A549 (cell line): ENCODE data around the gene CTDSPL. TPM values are rescaled to one million over a fixed set of nuclear protein-coding genes. Genes with fewer than 3 reads are reported as not detected.

Experiments used
- ATAC-seq, 2 experiments: fragments of 200-7000 bp in 1 of 2; fragments of >200 bp in 1 of 2; cut with Nextera tagmentation in 1 of 2; cut with Tn5 transposase in 1 of 2; 3 replicates each; pipeline versions ENCODE4 v1.8.0 to v1.9.1; 2018 to 2020; ENCODE audit warnings: mild to moderate bottlenecking in 1 of 2, moderate library complexity in 1 of 2
- CTCF ChIA-PET: fragments of 300-600 bp; sonication (Branson Sonifier 250); formaldehyde crosslinking; extraction: SDS; loops from one replicate; lab custom pipeline; 2021; ENCODE audit warnings: antibody characterized with exemption, inconsistent platforms; lab: Yijun Ruan, JAX
- POLR2A ChIA-PET: fragments of 350-600 bp; formaldehyde crosslinking; extraction: SDS; loops from one replicate; lab custom pipeline; 2021; ENCODE audit warnings: antibody characterized with exemption, inconsistent platforms; lab: Yijun Ruan, JAX
- DNase-seq, 2 experiments: peaks; one replicate each; pipeline versions ENCODE4 v3.0.0 to v3.0.0-alpha.2; 2011 to 2016; ENCODE audit warnings: low read depth in 1 of 2, low spot score in 1 of 2
- FAIRE-seq: peaks from 2 replicates; lab custom pipeline; 2011; peaks lifted over from hg19 to GRCh38; lab: Jason Lieb, UNC
- H3K27ac ChIP-seq, 2 experiments: fragments of >200 bp; sonication (Bioruptor Twin); formaldehyde crosslinking; 3 replicates each; pipeline ENCODE4 v1.5.1; 2016 to 2017
- H3K4me1 ChIP-seq: fragments of >200 bp; sonication (Bioruptor Twin); formaldehyde crosslinking; 3 replicates; pipeline ENCODE4 v1.6.1; 2016
- H3K4me2 ChIP-seq: fragments of >200 bp; sonication (Bioruptor Twin); formaldehyde crosslinking; 3 replicates; pipeline ENCODE4 v1.6.1; 2016
- H3K4me3 ChIP-seq: fragments of >200 bp; sonication (Bioruptor Twin); formaldehyde crosslinking; 3 replicates; pipeline ENCODE4 v1.5.1; 2016
- H3K9me3 ChIP-seq: fragments of >200 bp; sonication (Bioruptor Twin); formaldehyde crosslinking; 3 replicates; pipeline ENCODE4 v1.6.1; 2016
- BHLHE40 ChIP-seq: IDR thresholded peaks from 2 replicates; pipeline ENCODE4 v1.6.1; 2012; ENCODE audit warnings: low read depth, low read length, inconsistent platforms
- CHD2 ChIP-seq: fragments of 150-350 bp; IDR thresholded peaks from 2 replicates; pipeline ENCODE4 v1.6.1; 2014; ENCODE audit warnings: low read length; ENCODE audit not compliant: partially characterized antibody
- CHD4 ChIP-seq: fragments of 200-600 bp; sonication (generic); IDR thresholded peaks from 2 replicates; pipeline ENCODE4 v1.6.1; 2016; ENCODE audit warnings: antibody characterized with exemption, mild to moderate bottlenecking, borderline replicate concordance
- CTCF ChIP-seq: fragments of >200 bp; sonication (Bioruptor Twin); formaldehyde crosslinking; IDR thresholded peaks from 3 replicates; pipeline ENCODE4 v1.5.1; 2016
- HOXB13 ChIP-seq: fragments of 250-450 bp; sonication (Bioruptor Pico); IDR thresholded peaks from 2 replicates; pipeline ENCODE4 v1.5.0; 2020; ENCODE audit warnings: low read depth, mild to moderate bottlenecking, moderate library complexity
- JUN ChIP-seq, 2 experiments: fragments of >200 bp; sonication (Bioruptor Twin); formaldehyde crosslinking; IDR thresholded peaks; 2 replicates in 1 of 2; 3 replicates in 1 of 2; pipeline ENCODE4 v1.6.1; 2016 to 2017
- JUNB ChIP-seq: fragments of >200 bp; sonication (Bioruptor Twin); formaldehyde crosslinking; IDR thresholded peaks from 2 replicates; pipeline ENCODE4 v1.6.1; 2016
- MAX ChIP-seq: IDR thresholded peaks from 2 replicates; pipeline ENCODE4 v1.6.1; 2012
- MAZ ChIP-seq: fragments of 150-350 bp; IDR thresholded peaks from 2 replicates; pipeline ENCODE4 v1.6.1; 2014; ENCODE audit warnings: antibody characterized with exemption, low read depth, low read length, borderline replicate concordance
- PHF8 ChIP-seq: fragments of 200-600 bp; sonication (generic); IDR thresholded peaks from 2 replicates; pipeline ENCODE4 v1.6.1; 2016; ENCODE audit warnings: low read depth, mild to moderate bottlenecking, antibody characterized with exemption, moderate library complexity, borderline replicate concordance
- POLR2A ChIP-seq: IDR thresholded peaks from 2 replicates; pipeline ENCODE4 v1.6.1; 2012; ENCODE audit warnings: mild to moderate bottlenecking, low read length
- REST ChIP-seq: fragments of 200-600 bp; sonication (generic); IDR thresholded peaks from 2 replicates; pipeline ENCODE4 v1.6.1; 2016; ENCODE audit warnings: antibody characterized with exemption, mild to moderate bottlenecking, moderate library complexity
- SMC3 ChIP-seq: fragments of >200 bp; sonication (Bioruptor Twin); formaldehyde crosslinking; IDR thresholded peaks from 3 replicates; pipeline ENCODE4 v1.6.1; 2018; ENCODE audit warnings: inconsistent platforms
- TP53 ChIP-seq: fragments of 250-450 bp; sonication (Bioruptor Pico); IDR thresholded peaks from 2 replicates; pipeline ENCODE4 v1.5.0; 2021; ENCODE audit warnings: mild to moderate bottlenecking, moderate library complexity
- USF2 ChIP-seq: fragments of 450-650 bp; IDR thresholded peaks from 2 replicates; pipeline ENCODE4 v1.6.1; 2014; ENCODE audit warnings: antibody characterized with exemption
- WGBS: methylation state at CpG from one replicate; pipeline ENCODE4 v1.1.6; 2017; ENCODE audit errors: missing lambda C conversion rate; 5-methylcytosine and 5-hydroxymethylcytosine counted together
- polyA plus RNA-seq, 4 experiments: library from polyadenylated mRNA; depleted of rRNA in 3 of 4; stranded (reverse); fragments of >200 nt; fragmentation: RNase III in 1 of 4; extraction: RNeasy Plus Mini Kit Qiagen cat#74134 plus additional on column Dnase treatment in 1 of 4; gene quantifications; 2 replicates in 3 of 4; 3 replicates in 1 of 4; pipeline ENCODE4 v1.2.3, GENCODE V29; 2011 to 2017
- TF ChIP-seq, protein P1 (sequence below): IDR thresholded peaks from 2 replicates; pipeline ENCODE4 v1.6.1; 2012; ENCODE audit warnings: low read depth, borderline replicate concordance

Gene CTDSPL
- polyA plus RNA-seq, 2 of the 4 experiments (the other 2 are of a cell fraction), result 9.9 to 35.1 TPM

- Histone ChIP-seq H3K27ac (no peak overlapping the region), H3K4me3 (no peak overlapping the region), H3K4me1 (peaks cover 9% of the 10 kb centered on the region)
- ChIA-PET POLR2A (no interaction called here), CTCF (interaction anchor here (1.8 kb wide), 1 partner anchor 12 kb away, joined by 6 read pairs; no protein-coding TSS in a partner anchor)
- ATAC-seq (no peak), FAIRE-seq (no peak)
- 80% methylated on average over 7 of the region's 7 CpGs for whole genome bisulfite sequencing
- TF ChIP-seq TP53 (CRISPR knock-in tag), result no peak
- no peak for TF ChIP-seq JUNB
- TF ChIP-seq JUN (IDR thresholded peaks at IDR 0.05), result no peak
- TF ChIP-seq MAX, result no peak
- no peak for TF ChIP-seq CHD4
- TF ChIP-seq USF2, result no peak
- TF ChIP-seq MAZ, result no peak
- TF ChIP-seq POLR2A, result no peak
- TF ChIP-seq REST, result no peak
- TF ChIP-seq, protein P1, sequence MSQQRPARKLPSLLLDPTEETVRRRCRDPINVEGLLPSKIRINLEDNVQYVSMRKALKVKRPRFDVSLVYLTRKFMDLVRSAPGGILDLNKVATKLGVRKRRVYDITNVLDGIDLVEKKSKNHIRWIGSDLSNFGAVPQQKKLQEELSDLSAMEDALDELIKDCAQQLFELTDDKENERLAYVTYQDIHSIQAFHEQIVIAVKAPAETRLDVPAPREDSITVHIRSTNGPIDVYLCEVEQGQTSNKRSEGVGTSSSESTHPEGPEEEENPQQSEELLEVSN, result no peak
- no peak for TF ChIP-seq HOXB13
- no peak for TF ChIP-seq PHF8
- TF ChIP-seq, all 56 proteins: peak for 0
- no peak overlapping the region for H3K4me2 ChIP-seq
- no peaks in the 10 kb centered on the region for H3K9me3 ChIP-seq
- DNase-seq, result no peak
These were observed 130.1 kb downstream of the CTDSPL start for GRCh38 chr3:37991823-37992222.

DNA sequence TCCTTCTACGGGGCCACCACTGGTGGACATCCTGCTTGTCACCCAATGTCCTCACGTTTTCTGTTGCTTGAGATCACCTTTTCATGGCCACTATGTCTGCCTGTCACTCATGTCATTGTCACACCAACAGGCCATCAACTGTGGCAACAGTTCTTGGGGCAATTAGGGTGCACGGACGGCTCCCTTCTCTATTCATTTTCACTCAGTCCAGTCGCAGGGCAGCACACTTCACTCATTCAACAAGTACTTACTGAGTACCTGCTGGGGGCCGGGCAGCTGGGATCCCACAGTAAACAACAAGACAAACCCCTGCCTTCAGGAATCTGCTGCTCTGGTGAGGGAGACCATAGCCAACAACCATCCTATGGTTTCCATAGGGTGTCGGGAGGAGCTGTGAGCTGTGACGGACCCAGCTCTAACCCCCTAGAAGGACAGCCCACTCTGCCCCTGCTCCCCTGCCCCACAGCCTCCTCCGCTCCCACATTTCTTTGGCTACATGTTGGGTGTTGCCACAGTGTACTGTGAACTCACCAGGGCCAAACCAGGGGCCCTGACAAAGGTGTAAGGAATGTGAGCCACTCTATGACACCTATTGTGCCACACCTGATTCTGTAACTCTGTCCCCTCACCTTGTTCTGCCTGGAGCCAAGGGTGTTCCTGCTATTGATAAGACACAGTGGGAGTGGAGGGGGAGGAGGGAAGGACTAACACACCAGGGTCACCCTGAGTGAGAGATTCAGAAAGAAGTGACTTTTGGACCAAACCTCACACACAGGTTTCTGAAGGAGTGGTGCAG, 130.8 kb downstream of the CTDSPL start:
- DNase-seq (no peak), ATAC-seq (no peak), FAIRE-seq (no peak)
- ChIA-PET POLR2A (no interaction called here), CTCF (interaction anchor here (1.8 kb wide), 1 partner anchor 11 kb away, joined by 6 read pairs; no protein-coding TSS in a partner anchor)
- peaks cover 3% of the 10 kb centered on the region for H3K4me1 ChIP-seq
- TF ChIP-seq JUNB (no peak), CTCF (no peak), SMC3 (no peak), BHLHE40 (no peak), CHD2 (no peak)
- WGBS, result 68% methylated on average over 9 of the region's 9 CpGs
- no peaks in the 10 kb centered on the region for H3K9me3 ChIP-seq
- H3K4me3 ChIP-seq, result no peak overlapping the region
- no peak overlapping the region for H3K4me2 ChIP-seq
- H3K27ac ChIP-seq, result no peak overlapping the region
